Ishikawa (cell line): ENCODE data around the gene PIGC.

Experiments used
- CEBPB ChIP-seq: IDR thresholded peaks from 2 replicates; pipeline ENCODE4 v1.6.1; 2012
- CREB1 ChIP-seq: IDR thresholded peaks from 2 replicates; pipeline ENCODE4 v1.6.1; 2012; ENCODE audit warnings: low read depth
- EGR1 ChIP-seq: IDR thresholded peaks from 2 replicates; pipeline ENCODE4 v1.6.1; 2012
- EP300 ChIP-seq: IDR thresholded peaks from 2 replicates; pipeline ENCODE4 v1.6.1; 2012; ENCODE audit warnings: borderline replicate concordance
- FOXM1 ChIP-seq: IDR thresholded peaks from 2 replicates; pipeline ENCODE4 v1.6.1; 2012; ENCODE audit warnings: low read depth, borderline replicate concordance
- NFIC ChIP-seq: IDR thresholded peaks from 2 replicates; pipeline ENCODE4 v1.6.1; 2012
- RAD21 ChIP-seq: IDR thresholded peaks from 2 replicates; pipeline ENCODE4 v1.6.1; 2012; ENCODE audit warnings: low read depth
- TAF1 ChIP-seq: IDR thresholded peaks from 2 replicates; pipeline ENCODE4 v1.6.1; 2012; ENCODE audit warnings: low read depth, mild to moderate bottlenecking
- TCF12 ChIP-seq: IDR thresholded peaks from 2 replicates; pipeline ENCODE4 v1.6.1; 2012; ENCODE audit warnings: low read depth
- TEAD4 ChIP-seq: IDR thresholded peaks from 2 replicates; pipeline ENCODE4 v1.6.1; 2012
- YY1 ChIP-seq: IDR thresholded peaks from 2 replicates; pipeline ENCODE4 v1.6.1; 2012; ENCODE audit warnings: low read depth
- ZBTB7A ChIP-seq: IDR thresholded peaks from 2 replicates; pipeline ENCODE4 v1.6.1; 2012; ENCODE audit warnings: low read depth
- TF ChIP-seq, protein P1 (sequence below): IDR thresholded peaks from 2 replicates; pipeline ENCODE4 v1.6.1; 2012
- TF ChIP-seq, protein P2 (sequence below): IDR thresholded peaks from 2 replicates; pipeline ENCODE4 v1.6.1; 2012; ENCODE audit warnings: low read depth, mild to moderate bottlenecking
- TF ChIP-seq, protein P3 (sequence below): IDR thresholded peaks from 2 replicates; pipeline ENCODE4 v1.6.1; 2012

The PIGC gene

DNA sequence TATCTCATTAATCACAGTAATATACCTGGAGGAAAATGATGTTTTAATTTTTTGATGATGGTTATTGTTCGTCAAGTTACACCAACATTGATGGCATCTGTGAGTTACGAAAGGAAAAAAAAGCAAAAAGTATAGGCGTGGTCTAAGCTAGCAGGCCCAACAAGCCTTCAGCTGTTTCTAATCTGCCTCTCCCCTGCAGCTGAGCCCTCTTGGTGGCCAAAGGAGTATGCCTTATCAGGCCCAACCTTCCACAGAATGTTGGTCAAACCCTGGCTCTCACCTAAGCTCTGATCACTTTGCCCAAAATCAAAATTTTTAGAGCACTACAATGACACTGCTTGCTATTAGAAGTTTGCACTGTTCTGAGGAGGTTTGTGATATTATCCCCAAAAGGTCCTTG lies 18.5 kb downstream of the PIGC start:
- no peak for TF ChIP-seq RAD21
- TF ChIP-seq, protein P1, sequence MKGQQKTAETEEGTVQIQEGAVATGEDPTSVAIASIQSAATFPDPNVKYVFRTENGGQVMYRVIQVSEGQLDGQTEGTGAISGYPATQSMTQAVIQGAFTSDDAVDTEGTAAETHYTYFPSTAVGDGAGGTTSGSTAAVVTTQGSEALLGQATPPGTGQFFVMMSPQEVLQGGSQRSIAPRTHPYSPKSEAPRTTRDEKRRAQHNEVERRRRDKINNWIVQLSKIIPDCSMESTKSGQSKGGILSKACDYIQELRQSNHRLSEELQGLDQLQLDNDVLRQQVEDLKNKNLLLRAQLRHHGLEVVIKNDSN, result no peak
- no peak for TF ChIP-seq CEBPB

DNA sequence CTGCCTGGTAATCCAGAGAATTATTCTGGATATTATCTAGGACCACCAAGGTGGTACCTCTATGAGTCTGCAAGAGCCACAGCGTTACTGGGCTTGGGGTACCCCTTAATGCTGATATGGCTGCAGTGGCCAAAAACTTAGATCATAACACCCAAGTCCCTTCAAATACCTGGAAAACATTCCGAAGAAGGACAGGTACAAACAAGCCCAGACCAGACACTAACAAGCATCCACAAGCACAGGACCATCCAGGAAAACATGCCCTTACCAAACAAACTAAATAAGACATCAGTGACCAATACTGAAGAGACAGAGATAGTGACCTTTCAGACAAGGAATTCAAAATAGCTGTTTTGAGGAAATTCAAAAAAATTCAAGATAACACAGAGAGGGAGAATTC lies 20.5 kb downstream of the PIGC start:
- TF ChIP-seq NFIC, result no peak

DNA sequence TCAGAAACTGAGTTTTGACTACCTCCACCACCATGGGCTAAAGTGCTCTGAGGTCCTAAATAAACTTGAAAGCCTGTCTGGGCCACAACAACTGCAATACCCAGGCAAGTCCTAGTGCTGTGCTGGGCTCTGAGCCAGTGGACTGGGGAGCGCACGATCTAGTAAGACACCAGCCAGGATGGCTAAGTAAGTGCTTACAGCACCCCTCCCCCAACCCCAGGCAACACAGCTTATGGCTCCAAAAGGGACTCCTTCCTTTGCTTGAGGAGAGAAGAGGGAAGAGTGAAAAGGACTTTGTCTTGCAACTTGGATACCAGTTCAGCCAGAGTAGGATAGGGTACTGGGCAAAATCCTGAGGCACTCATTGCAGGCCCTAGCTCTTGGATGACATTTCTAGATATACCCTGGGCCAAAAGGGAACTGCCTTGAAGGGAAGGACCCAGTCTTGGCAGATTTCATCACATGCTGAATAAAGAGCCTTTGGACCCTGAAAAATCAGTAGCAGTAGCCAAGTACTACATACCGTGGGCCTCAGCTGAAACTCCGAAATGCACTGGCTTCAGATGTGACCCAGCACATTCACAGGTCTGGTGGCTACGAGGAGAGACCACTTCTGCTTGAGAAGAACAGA lies 21.8 kb downstream of the PIGC start:
- TF ChIP-seq RAD21 (no peak), EGR1 (no peak), TAF1 (no peak)
- TF ChIP-seq, protein P2, sequence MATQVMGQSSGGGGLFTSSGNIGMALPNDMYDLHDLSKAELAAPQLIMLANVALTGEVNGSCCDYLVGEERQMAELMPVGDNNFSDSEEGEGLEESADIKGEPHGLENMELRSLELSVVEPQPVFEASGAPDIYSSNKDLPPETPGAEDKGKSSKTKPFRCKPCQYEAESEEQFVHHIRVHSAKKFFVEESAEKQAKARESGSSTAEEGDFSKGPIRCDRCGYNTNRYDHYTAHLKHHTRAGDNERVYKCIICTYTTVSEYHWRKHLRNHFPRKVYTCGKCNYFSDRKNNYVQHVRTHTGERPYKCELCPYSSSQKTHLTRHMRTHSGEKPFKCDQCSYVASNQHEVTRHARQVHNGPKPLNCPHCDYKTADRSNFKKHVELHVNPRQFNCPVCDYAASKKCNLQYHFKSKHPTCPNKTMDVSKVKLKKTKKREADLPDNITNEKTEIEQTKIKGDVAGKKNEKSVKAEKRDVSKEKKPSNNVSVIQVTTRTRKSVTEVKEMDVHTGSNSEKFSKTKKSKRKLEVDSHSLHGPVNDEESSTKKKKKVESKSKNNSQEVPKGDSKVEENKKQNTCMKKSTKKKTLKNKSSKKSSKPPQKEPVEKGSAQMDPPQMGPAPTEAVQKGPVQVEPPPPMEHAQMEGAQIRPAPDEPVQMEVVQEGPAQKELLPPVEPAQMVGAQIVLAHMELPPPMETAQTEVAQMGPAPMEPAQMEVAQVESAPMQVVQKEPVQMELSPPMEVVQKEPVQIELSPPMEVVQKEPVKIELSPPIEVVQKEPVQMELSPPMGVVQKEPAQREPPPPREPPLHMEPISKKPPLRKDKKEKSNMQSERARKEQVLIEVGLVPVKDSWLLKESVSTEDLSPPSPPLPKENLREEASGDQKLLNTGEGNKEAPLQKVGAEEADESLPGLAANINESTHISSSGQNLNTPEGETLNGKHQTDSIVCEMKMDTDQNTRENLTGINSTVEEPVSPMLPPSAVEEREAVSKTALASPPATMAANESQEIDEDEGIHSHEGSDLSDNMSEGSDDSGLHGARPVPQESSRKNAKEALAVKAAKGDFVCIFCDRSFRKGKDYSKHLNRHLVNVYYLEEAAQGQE, result no peak

DNA sequence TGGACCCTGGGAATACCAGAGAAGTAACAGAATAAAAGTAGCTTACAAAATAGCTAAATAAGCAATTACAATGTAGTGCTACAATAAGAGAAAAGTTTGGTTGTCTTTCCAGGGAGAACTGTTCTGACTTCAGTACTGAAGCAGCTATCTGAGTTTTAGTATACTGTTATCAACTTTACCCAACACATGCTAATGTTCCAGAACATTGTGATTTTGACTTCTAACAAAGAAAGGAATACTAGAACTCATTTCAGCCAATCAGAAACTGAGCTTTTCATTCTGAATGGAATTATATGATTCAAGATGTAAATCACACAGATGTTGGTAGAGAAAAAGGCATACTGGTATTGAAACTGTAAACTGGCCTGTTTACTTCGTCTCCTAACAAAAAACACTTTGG lies 23.5 kb downstream of the PIGC start, which contains the start of gene C1orf105:
Gene C1orf105, plus strand, starts transcription at position 301 of the 400 bp plus-strand sequence. CDS start 201 bp downstream, outside the sequence.
- no peak for TF ChIP-seq YY1
- TF ChIP-seq, protein P3, sequence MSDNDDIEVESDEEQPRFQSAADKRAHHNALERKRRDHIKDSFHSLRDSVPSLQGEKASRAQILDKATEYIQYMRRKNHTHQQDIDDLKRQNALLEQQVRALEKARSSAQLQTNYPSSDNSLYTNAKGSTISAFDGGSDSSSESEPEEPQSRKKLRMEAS, result no peak
- no peak for TF ChIP-seq TAF1
- TF ChIP-seq NFIC, result no peak
- TF ChIP-seq EGR1, result no peak
- no peak for TF ChIP-seq TEAD4
- TF ChIP-seq ZBTB7A, result no peak

DNA sequence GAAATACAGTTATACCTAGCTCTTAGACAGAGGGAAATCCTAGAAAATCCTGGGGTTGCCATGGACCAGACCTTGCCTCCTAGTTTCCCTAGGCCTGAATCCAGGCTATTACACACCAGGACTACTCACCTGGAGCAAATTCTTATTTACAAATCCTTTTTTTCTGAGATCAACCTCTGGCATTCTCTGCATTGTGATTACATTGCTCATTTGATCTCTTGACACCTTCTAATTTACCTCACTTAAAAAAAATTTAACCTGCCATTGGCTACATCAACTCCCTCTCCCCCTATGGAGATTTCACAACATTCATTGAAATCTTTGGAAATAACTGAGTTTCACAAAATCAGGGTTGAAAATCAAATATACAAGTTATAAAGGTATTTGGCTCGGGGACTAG lies 26.3 kb downstream of the PIGC start:
- TF ChIP-seq CREB1 (no peak), TCF12 (peak; percentile 58), CEBPB (peak; percentile 78), EP300 (peak; percentile 63; the same call in 1 of the 2 replicates), YY1 (no peak), TAF1 (no peak), FOXM1 (no peak), TEAD4 (peak; percentile 94), RAD21 (no peak), EGR1 (no peak), NFIC (peak; percentile 42; the same call in 1 of the 2 replicates), ZBTB7A (no peak)
- TF ChIP-seq, protein P2, result no peak
- TF ChIP-seq, protein P1, result no peak
- TF ChIP-seq, protein P3, result no peak

DNA sequence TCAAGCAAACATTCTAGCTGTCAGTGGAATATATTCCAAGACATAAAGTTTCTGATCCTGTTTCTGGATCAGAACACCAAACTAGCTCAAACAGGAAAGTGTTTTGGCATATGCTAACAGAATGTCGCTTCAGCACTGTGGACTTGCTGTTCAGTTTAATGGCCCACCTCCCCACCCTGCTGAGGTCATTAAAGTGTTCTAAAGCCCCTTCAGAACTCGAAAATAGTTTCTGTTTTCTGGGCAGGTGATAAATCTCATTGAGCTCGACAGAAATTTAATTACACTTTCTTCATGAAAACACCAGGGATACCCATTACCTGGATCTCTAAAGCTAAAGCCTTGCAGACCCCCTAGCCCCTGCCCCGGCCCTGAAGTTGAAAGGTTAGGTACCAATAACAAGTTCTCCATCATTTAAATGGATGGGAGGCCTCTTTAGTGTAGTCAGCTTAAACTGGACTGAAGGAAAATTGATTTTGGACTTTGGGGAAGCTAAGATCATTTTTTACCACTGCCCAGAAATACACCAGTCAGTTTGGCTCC lies 27.3 kb downstream of the PIGC start:
- no peak for TF ChIP-seq TEAD4
- no peak for TF ChIP-seq CEBPB
- TF ChIP-seq, protein P1, result no peak
- TF ChIP-seq TAF1, result no peak
- no peak for TF ChIP-seq FOXM1
- TF ChIP-seq ZBTB7A, result no peak
- no peak for TF ChIP-seq NFIC
- no peak for TF ChIP-seq YY1
- TF ChIP-seq, protein P2, result no peak
- TF ChIP-seq RAD21, result no peak
- TF ChIP-seq TCF12, result no peak
- TF ChIP-seq CREB1, result no peak
- no peak for TF ChIP-seq EP300
- TF ChIP-seq, protein P3, result no peak
- TF ChIP-seq EGR1, result no peak
